ENCODE measurements around the gene SLC37A4.
"Not testable (repeated sequence)": the region's sequence is repeated elsewhere in the genome, so short reads cannot be mapped to it uniquely, and the experiment has no call there.

The SLC37A4 gene

GRCh38 chr11:119030329-119031047 lies at the start of gene SLC37A4:
Gene SLC37A4, minus strand, starts transcription at chr11:119030877.
- DNase-seq (ENCODE audit: low read depth in 2 of 2) = peak; percentile 99 to 100

- DNase-seq (ENCODE audit: low read depth in 2 of 2) = no peak
These were observed 48.2 kb upstream of the SLC37A4 start for GRCh38 chr11:119078675-119079420.

GRCh38 chr11:119077839-119078238 lies 47.2 kb upstream of the SLC37A4 start:
- no peak for DNase-seq (ENCODE audit: low read depth in 2 of 2)

DNA sequence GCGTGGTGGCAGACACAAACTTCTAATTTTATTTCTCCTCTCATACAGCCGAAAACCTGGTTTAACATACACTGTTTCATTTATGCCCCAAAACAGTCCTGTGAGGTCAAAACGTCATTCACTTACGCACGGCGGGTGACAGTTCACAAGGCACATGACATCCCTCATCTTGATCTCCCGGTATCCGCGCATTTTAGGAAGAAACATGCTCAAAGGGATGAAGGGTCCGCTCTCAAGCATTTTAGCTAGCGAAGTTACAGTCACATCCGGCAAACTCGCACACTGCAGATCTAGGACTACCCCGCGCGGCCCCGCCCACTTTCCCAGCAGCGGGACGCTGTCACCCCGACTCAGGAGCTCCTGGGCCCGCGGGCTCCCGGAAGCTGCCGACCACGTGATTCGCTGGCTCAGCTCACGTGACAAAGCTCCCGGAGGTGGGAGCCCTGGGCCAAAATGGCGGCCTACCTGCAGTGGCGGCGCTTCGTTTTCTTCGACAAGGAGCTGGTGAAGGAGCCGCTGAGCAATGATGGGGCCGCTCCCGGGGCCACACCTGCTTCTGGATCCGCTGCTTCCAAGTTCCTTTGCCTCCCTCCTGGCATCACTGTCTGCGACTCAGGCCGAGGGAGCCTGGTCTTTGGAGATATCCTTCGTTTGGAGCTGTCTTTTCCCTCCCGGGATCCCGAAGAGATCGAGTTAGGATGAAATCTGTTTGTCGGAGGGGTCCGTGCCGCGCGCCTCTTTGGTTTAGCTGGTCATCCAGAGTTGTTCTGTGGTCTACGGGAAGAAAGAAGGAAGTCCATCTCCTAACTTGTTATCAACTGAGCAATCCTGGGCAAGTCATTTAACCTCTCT lies 36.9 kb upstream of the SLC37A4 start, which contains the start of gene VPS11:
TSS of gene VPS11 (plus strand) at position 448 of the 852 bp plus-strand sequence. CDS start at position 454, 6 bp downstream.
- peak; percentile 92 to 96 for DNase-seq (ENCODE audit: low read depth in 2 of 2)

DNA sequence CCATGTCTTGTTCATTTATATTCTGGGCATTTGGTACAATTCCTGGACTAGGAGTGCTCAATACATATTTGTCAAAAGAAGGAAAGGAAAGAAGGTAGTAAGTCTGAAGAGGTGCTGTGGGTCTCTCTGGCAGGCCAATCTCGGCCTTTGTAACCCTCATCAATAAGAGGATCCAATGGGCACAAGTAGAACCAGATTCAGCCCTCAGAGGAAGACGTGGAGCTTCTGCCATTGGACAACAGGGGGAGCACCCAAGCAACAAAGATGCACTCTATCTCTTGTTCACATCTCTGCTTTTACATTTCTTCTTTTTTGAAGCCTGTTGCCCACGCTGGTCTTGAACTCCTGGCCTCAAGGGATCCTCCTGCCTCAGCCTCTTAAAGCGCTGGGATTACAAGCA lies 34.7 kb upstream of the SLC37A4 start:
- DNase-seq (ENCODE audit: low read depth in 2 of 2) = no peak

DNA sequence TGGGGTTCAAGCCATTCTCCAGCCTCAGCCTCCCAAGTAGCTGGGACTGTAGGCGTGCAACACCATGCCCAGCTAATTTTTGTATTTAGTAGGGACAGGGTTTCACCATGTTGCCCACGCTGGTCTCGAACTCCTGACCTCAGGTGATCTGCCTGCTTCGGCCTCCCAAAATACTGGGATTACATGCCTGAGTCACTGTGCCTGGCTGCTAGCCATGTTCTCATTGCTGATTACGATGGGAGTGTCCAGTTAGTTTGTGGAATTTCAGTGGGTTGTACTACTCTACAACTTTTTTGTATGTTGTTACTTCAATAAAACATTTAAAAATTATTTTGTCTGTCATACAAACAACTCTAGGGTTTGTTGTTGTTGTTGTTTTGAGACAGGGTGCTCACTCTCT lies 32.1 kb upstream of the SLC37A4 start:
- no peak for DNase-seq (ENCODE audit: low read depth in 2 of 2)

DNA sequence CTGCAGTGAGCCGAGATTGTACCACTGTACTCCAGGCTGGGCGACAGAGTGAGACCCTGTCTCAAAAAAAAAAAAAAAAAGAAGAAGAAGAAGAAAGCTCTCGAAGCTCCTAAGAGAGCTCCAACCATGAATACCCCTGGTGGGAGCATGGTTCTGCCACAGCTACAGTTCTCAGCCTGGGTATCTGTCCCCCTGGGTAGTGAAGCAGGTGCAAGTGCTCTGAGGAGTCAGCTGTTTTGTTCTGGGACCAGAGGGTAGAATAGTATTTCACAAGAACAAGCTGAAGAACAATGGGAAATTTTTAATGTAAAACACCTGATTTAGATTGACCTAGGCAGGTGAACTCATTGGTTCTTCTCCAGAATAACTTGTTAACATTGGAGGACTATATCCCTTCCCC lies 30.6 kb upstream of the SLC37A4 start:
- no peak for DNase-seq (ENCODE audit: low read depth in 2 of 2)

- not testable (repeated sequence) for DNase-seq (ENCODE audit: low read depth in 2 of 2)
These were observed 28.5 kb upstream of the SLC37A4 start for GRCh38 chr11:119059128-119059527.

DNA sequence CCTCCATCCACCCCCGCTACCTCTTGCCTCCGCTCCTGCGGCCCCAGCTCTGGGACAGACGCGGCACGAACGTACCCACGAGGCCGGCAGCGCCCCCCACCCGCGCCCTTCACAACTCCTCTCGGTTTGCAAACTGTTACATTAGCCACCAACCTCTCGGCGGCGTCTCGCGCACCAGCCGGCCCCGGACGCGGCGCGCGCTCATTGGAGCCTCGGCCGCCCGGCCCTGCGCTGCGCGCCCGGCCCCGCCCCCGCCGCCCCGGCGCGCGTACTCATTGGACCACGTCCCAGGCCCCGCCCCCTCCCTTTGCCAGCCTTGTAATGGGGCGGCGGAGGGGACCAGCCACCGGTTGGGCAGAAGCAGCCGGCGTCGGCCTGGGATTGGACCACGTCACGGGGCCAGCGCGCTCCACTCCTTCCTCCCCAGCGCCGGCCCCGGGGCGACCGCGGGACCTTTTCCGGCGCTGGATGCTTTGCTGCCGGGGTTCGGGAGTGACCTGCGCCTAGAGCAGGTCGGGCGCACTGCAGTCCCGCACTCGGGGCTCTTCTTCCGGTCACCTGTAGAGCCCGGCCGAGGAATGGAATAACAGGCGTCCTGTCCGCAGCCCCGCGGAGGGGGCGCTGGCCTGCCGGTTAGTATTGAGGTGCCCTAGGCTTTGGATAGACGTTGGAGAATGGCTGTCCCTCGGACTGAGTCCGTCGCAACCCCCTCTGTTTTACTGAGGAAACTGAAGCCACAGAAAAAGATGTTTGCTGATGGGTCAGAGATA lies 26.5 kb upstream of the SLC37A4 start, which contains the start of gene HYOU1:
TSS of gene HYOU1 (minus strand) at position 206 of the 770 bp plus-strand sequence. CDS start 1,045 bp downstream, outside the sequence.
- DNase-seq (ENCODE audit: low read depth in 2 of 2) = peak; percentile 95 to 96

- no peak for DNase-seq (ENCODE audit: low read depth in 2 of 2)
These were observed 25.8 kb upstream of the SLC37A4 start for GRCh38 chr11:119056421-119056999.

DNA sequence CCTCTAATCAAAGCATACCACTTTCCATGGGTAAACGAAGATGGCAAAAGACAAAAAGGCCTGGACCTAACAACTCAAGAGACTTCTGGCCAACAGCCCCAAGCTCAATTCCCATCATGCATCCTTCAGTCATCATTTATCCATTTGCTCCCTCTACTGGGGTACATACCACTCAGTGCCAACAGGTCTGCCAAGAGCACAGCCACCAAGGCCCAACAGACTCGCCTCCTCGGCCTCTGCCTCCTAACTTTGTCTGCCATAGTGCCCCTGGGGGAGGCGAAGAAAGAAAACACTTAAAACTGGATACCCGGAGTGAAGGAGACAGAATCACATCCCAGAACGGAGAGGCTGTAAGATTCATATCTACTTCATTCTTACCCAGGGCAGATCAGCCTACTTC lies 25.2 kb upstream of the SLC37A4 start:
- no peak for DNase-seq (ENCODE audit: low read depth in 2 of 2)

GRCh38 chr11:119054418-119054817 lies 23.7 kb upstream of the SLC37A4 start:
- no peak for DNase-seq (ENCODE audit: low read depth in 2 of 2)

DNA sequence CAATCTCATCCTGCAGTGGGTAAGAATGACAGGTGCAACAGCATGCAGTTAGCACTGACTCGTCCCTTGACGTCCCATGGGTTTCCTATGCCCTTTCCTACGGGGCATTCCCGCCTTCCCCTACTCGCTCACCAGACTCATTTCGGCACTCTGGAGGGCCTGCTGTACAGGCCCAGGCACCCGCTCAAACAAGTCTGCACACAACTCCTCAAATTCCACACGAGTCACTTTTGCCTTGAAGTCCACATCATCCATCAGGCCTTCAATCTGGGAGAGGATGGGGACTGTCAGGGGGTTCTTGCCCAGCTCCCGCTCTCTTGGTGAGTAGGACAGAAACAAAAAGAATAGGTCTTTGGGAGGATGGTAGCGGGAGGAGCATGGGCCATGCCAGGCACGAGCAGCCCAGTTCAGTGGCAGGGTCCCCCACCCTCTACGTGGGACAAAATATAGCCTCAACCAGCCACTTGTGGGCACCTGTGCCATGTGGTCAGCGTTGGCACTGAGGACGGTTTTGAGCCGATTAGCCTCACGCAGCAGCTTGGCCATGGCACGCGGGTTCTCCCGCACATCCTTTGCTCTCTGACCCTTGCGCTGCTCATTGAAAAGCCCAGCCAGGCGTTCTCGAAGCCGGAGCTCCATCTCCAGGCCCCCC lies 21.6 kb upstream of the SLC37A4 start:
- no peak for DNase-seq (ENCODE audit: low read depth in 2 of 2)

DNA sequence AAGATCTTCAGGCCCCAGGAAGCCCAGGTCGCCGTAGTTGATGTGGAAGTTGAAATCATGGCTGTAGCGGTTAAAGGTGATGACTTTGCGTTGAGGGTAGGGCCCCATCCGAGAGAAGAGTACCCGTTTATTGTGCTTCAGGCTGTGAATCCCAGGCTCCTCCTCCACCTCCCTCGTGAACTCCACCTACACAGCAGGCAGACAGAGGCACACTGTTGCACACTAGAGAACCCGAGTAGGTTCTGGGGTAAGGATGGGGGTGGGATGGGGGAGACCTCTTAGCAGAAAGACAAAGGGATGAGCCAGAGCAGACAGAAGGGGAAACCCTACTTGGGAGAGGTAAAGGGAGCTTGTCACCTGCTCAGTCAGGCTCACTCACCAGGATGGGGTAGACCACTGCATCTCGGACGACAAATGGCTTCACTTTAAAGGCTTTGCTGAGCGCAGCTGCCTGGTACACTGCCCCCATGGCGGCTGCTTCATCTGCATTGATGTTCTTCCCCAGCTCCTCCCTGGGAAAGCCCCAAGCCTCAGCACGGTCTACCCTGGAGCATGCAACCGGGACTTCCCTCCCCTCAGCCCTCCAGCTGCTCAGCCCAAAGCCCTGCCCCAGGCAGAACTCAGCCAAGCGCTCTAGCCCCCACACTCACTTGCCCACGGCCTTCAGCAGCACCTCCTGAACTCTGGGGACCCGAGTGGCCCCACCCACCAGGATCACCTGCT lies 20.9 kb upstream of the SLC37A4 start:
- no peak for DNase-seq (ENCODE audit: low read depth in 2 of 2)

- no peak for DNase-seq (ENCODE audit: low read depth in 2 of 2)
These were observed 18.4 kb upstream of the SLC37A4 start for GRCh38 chr11:119049081-119049480.

GRCh38 chr11:119048644-119049043 lies 18.0 kb upstream of the SLC37A4 start:
- no peak for DNase-seq (ENCODE audit: low read depth in 2 of 2)

DNA sequence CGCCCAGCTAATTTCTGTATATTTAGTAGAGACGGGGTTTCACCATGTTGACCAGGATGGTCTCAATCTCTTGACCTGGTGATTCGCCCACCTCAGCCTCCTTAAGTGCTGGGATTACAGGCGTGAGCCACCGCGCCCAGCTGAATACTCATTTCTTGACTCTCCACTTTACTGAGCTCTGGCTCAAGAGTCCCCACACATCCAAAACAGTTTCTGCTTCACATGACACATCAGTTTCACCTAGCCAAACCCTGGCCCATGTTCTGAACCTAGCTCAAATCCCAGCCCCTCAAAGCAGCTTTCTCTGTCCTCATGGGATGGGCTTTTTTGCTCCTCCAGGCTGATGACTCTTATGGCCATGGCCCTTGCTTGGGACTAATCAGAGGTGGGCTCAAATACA lies 16.5 kb upstream of the SLC37A4 start:
- no peak for DNase-seq (ENCODE audit: low read depth in 2 of 2)

DNA sequence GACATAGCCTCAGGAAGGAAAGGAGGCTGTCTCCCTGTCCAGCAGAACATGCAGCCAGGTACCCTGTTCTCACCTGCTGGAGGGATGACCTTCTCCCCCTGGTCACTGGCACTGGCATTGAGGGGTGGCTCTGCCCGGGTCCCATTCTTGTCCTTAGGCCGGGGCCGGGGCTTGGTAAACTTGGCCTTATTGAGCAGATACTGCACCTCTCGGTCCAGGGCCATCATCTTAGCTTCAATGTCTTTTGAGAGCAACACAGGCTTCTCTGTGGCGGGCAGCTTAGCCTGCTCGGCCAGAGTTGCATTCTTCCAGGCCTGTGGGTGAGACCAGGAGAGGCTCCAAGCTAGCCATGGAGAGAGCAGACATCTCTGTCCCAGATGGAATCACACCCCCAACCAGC lies 15.8 kb upstream of the SLC37A4 start:
- no peak for DNase-seq (ENCODE audit: low read depth in 2 of 2)

DNA sequence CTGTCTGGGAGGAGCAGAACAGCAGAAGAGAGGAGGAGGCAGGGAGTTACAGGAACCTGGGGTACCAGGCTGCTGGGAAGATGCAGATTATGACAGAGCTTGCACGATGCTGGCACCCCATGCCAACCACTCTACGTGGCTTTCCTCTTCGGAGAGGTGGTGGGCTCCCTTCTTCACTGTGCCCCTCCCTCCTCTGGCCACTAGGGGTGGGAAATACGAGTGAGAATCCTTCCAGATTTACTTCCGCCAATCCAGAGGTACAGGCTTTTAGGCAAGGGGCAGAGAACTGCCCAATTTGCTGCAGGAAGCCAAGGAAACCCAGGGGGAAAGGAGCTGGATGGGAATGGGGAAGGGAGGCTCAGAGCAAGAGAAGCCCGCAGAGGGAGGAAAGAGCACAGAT lies 14.0 kb upstream of the SLC37A4 start:
- no peak for DNase-seq (ENCODE audit: low read depth in 2 of 2)

GRCh38 chr11:119042927-119043326 lies 12.2 kb upstream of the SLC37A4 start:
- DNase-seq (ENCODE audit: low read depth in 2 of 2) = no peak
